ENCODE measurements around the gene GIPC1.
"Not testable (repeated sequence)": the region's sequence is repeated elsewhere in the genome, so short reads cannot be mapped to it uniquely, and the experiment has no call there.

The GIPC1 gene

GRCh38 chr19:14496029-14496833 is at the start of gene GIPC1:
GIPC1 (minus strand) TSS chr19:14496127; CDS start chr19:14482976, 13,151 bp downstream.
- DNase-seq, result peak; percentile 94

DNA sequence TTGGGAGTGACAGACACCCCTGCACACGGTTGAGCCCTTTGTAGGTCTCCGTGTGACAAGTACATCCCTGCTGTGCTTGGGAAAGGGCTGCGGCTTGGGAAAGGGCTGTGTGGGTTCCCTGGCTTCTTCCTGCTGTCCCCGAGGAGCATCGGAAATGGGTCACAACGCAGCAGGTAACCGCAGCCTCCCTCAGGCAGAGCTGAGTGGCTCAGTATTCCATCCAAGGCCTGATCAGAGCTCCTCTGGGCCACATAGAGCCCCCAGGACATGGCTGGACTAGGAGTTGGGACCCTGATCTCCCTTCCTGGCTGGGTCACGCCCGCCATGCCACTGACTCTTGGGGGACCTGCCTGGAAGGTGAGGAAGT is 49.8 kb upstream of the GIPC1 start:
- no peak for DNase-seq

DNA sequence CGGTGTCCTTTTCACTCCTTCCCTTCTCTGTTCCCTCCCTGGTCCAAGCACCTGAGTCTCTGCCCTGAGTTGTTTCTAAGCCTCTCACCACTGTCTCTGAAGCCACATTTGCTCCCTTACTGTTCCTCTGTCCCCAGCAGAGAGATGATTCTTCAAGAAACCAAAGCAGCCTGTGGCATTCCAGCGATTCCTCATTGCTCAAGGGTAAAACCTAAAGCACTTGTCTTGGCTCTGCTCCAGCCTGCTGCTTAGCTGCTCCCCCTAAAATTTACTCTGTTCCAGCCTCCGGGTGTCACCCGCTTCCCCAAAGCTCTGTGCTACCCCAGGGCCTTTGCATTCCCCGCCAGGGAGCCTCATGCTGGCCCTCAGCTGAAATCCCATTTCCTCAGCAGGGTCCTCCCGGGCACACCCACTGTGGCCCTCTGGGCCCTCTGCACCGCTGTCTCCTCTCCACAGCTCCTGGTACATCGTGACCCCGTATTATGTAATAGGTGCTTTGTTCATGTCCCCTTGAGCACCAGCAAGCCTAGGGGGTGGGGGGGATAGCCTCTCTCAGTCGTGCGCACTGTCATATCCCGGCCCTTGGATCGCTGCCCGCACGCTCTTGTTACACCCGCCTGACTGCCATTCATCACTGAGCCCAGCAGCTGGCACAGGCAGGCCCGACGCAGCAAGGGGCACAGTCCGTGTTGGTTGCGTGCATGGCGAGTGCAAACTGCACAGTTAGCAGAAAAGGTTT is 49.2 kb upstream of the GIPC1 start:
- DNase-seq, result peak; percentile 38

DNA sequence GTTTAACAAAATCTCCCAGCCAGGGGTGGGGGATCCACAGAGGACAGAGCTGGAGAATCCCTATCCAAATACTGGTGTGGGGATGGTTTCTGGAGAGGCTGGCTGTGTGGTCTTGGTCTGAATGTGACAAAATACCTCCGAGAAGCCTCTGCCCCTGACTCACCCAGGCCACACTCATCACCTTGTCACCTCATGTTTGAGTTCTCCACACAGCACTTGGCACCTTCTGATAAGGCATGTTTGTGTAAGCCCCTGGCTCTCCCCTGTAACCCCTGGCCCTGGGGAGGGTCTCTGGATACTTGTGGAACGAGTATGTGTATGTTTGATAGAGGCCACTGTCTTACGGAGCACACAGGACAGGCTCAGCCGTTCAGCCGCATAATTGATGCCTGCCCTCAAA is 48.1 kb upstream of the GIPC1 start:
- no peak for DNase-seq

DNA sequence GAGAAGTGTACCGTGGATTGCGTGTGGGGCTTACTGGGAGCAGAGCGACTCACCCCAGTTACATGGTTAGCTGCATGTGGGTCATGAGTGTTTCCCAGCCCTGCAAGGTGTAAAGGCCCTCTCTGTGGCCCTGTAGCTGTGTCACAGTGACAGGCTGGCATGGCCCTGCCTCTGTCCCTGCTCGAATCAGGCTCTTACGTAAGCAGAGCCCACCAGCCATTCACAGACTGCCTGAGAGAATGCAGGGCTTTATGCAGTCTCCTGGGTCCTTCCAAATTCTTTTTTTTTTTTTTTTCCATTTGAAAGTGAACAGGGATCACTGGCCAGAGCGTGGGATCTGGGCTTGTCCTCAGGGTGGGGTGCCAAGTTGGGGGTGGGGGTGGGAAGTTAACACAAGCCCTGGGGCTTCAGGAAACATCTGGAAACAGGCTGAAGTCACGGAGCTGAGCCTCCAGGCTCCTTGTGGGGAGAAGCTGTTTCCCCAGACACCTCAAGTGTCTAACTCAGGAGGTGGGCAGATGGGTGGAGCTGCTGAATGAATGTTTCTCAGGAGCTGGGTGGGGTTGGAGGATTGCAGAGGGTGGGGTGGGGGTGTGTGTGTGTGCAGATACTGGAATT is 46.9 kb upstream of the GIPC1 start:
- DNase-seq, result no peak

DNA sequence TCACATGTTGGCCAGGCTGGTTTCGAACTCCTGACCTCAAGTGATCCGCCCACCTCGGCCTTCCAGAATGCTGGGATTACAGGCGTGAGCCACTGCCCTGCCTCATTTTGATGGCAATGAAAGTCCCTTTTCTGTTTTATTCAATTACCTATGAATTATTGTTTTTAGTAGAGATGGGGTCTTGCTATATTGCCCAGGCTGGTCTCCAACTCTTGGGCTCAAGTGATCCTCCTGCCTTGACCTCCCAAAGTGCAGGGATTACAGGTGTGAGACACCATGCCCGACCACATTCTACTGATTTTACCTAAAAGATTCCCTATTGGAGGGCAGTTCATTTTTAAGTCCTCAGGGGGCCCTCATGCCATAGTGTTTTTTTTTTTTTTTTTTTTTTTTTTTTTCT is 46.1 kb upstream of the GIPC1 start:
- not testable (repeated sequence) for DNase-seq

DNA sequence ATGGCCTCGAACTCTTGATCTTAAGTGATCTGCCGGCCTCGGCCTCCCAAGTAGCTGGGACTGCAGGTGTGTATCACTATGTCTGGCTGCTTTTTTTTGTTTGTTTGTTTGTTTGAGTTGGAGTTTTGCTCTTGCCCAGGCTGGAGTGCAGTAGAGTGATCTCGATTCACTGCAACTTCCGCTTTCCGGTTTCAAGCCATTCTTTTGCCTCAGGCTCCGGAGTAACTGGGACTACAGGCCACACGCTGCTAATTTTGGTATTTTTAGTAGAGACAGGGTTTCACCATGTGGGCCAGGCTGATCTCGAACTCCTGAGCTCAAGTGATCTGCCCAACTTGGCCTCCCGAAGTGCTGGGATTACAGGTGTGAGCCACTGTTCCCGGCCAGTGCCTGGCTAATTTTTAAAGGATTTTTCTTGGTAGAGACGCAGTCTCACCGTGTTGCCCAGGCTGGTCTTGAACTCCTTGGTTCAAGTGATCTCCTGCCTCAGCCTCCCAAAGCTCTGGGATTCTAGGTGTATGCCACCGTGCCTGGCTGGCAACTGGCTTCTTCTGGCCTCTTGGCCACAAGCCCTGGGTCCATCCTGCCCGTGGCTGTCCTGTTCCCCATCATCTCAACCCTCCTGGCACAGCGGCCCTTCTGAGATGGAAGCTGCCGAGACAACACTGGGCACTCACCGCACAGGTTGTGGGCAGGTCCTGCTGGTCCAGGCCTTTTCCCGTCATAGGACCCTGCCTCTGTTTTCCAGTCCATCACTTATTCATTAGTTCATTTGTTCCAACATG is 45.0 kb upstream of the GIPC1 start:
- no peak for DNase-seq

- DNase-seq, result peak; percentile 48
Observed at GRCh38 chr19:14536926-14537692, 41.2 kb upstream of the GIPC1 start.

DNA sequence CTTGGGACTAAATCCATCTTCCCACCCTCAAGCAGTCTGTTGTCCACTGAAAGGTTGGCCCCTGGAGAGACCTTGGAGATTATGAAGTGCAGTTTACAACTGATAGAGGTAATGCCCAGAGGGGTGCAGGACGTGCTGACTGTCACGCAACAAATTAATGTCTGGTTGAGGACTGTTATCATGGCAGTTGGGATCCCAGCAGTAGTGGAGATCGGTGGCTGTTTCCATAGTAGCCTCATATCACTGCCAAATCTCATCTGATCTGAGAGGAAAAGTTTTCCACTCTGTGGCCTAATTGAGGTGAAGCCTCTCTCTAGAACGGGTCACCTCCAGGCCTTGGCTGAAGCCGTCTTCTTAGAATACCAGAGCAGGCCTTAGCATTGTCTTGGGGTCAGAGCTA is 37.5 kb upstream of the GIPC1 start:
- no peak for DNase-seq

- DNase-seq, result no peak
Observed at GRCh38 chr19:14530506-14530905, 34.6 kb upstream of the GIPC1 start.

- DNase-seq, result no peak
Observed at GRCh38 chr19:14530005-14530348, 34.0 kb upstream of the GIPC1 start.

DNA sequence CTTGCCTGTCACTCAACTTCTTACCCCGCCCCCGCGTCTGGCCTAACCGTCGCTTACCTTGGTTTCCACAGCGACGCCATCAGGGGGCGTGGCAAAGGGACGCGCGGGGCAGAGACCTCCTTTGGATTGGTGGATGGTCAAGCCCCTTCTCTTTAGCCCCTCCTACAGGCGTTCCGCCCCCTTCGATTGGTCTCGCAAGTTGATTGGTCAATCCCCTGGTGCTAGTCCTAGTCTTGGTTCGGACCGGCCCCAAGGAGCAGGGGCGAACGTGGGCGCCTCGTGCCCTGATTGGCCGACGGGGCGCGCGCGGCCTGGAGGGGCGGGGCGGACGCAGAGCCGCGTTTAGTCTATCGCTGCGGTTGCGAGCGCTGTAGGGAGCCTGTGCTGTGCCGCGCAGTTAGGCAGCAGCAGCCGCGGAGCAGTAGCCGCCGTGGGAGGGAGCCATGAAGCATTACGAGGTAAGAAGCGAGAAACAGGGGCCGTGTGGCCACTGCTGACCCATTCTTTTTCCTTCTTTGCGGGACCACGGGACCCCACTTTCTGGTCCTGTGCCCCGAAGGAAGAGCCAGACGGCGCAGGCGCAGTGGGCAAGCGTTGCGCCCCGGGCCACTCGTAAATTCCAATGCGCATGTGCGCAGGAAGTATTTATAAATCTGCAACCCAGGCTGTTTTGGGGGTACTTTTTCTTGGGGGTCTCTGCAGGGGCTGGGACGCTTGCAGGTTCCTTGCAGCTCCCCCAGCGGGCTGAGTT is 33.5 kb upstream of the GIPC1 start, which contains the start of gene TECR:
TECR (plus strand) TSS at position 341 of the 751 bp plus-strand sequence; CDS start at position 444, 103 bp downstream.
- peak; percentile 97 for DNase-seq

DNA sequence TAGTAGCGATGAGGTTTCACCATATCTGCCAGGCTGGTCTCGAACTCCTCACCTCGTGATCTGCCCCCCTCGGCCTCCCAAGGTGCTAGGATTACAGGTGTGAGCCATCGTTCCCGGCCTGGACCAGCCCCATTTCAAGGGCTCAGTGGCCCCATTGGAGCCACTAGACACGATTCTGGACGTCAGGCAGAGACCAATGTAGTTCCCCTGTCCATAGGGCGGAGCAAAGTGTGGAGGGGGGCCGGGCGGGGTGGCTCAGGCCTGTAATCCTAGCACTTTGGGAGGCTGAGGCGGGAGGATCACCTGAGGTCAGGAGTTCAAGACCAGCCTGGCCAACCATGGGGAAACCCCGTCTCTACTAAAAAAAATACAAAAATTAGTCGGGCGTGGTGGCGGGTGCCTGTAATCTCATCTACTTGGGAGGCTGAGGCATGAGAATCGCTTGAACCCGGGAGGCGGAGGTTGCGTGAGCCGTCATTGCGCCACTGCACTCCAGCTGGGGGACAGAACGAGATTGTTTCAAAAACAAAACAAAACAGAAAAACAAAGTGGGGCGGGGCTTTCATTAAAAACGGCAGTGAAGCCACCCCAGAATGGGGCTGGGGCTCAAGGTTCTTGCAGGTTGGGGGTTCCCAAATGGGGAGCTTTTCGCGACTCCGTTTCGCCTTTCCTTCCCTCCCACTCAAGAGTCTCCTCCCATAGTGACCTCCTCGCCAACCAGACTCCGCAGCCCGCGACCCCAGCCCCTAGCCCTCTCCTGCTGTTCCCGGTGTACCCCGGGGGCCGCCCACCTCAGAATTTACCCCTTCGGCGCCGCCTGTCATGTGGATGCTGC is 32.7 kb upstream of the GIPC1 start:
- DNase-seq, result no peak

DNA sequence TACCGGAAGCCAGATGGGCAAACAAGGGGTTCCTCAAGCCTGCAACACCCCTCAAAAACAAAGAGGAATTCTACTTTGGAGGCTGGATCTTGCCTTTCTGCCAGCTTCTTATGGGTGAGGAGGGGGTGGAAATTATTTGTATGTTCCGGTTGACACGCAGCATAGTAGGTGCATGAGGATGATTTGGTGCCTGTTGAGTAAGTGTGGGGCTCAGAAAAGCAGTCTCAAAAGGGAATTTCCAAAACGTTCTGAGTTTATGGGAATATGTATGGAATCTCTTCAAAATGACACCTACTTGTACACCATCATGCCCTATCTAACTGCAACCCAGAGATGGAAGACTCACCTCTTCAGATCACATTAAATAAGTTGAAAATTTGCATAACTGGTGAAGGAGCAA is 30.5 kb upstream of the GIPC1 start:
- no peak for DNase-seq

- no peak for DNase-seq
Observed at GRCh38 chr19:14525729-14526128, 29.8 kb upstream of the GIPC1 start.

DNA sequence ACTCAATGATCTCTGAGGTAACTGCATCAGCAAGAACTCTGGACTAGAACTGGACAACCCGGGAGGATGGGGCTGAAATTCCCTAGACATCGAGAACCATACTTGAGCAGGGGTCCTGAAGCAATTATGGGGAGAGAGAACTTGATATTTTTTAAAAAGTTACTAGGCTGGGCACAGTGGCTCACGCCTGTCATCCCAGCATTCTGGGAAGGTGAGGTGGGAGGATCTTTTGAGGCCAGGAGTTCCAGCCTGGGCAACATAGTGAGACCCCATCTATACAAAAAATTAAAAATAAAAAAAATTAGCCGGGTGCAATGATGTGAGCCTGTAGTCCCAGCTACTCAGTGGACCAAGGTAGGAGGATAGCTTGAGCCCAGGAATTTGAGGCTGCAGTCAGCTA is 24.6 kb upstream of the GIPC1 start:
- no peak for DNase-seq

DNA sequence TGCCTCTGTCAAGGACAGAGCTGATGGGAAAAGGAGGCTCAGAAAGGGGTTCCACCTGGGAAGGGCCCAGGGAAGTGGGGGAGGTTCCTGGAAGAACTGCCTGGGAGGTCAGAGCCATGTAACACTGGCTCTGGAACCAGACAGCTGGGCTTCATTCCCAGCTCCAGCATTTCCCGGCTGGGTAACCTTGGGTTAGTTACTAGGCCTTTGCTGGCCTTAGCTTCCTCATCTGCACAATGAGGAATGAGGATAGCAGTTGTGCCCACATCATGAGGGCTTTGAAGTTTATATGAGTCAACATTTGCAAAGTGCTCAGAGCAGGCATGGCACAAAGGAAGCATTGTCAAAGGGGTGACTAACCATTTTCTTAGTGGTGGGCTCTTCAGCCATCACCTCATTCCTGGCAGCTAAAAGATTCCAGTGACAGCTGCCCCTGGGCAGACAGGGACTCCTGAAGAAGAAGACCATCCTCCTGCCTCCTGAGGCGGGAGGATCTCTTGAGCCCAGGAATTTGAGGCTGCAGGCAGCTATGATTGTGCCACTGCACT is 24.0 kb upstream of the GIPC1 start:
- DNase-seq, result no peak

GRCh38 chr19:14519245-14519859 is 23.4 kb upstream of the GIPC1 start:
- DNase-seq, result no peak

DNA sequence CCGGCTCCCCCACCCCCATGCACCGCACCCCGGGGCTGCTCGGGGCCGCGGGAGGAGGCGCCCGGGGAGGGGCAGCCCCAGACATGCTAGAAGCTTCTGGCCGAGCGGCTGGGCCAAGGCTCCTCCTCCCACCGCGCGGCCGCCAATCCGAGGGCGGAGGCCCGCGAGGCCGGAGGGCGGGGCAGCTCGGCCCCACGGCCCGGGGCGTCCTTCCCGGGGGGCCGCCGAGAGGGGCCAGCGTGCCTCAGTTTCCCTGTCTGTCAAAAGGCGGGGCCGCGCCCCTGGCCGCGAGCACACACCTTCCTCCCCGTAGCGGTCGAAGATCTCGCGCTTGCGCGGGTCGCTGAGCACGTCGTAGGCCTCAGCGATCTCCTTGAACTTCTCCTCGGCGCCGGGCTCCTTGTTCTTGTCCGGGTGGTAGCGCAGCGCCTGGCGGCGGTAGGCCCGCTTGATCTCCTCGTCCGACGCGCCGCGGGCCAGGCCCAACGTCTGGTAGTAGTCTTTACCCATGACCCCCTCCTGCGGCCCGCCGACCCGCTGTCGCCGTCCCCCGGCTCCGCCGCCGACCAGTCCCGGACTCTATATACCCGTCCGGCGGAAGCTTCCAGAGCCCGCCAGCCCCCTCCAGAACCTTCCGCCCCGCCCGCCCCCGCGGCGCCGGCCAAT is 22.0 kb upstream of the GIPC1 start, which contains the start of gene DNAJB1:
DNAJB1 (minus strand) TSS at position 558 of the 666 bp plus-strand sequence; CDS start at position 510, 48 bp downstream.
- peak; percentile 43 for DNase-seq
